HepG2 (cell line): ENCODE measurements around the gene MYL2. TPM values are rescaled to one million over a fixed set of nuclear protein-coding genes. Genes with fewer than 3 reads are reported as not detected.

Experiments
- ATAC-seq: fragments of 200-7000 bp; cut with Tn5 transposase; 3 replicates; pipeline ENCODE4 v1.9.1; 2020; ENCODE audit warnings: mild to moderate bottlenecking, moderate library complexity
- BruUV-seq: library from RNA; stranded (reverse); fragments of 400-500 nt; replicated peaks from 2 replicates; lab custom pipeline; 2021; lab: Mats Ljungman, UMichigan
- CTCF ChIA-PET: fragments of 300-600 bp; formaldehyde crosslinking; extraction: SDS; loops from one replicate; lab custom pipeline; 2021; ENCODE audit warnings: low total read pairs, inconsistent platforms, low intra/inter-chr PET ratio; lab: Yijun Ruan, JAX
- POLR2A ChIA-PET: fragments of 350-600 bp; sonication (Branson Sonifier 250); formaldehyde crosslinking; loops from one replicate; lab custom pipeline; 2020; ENCODE audit warnings: antibody characterized with exemption, inconsistent platforms; lab: Yijun Ruan, JAX
- DNase-seq: peaks from one replicate; pipeline ENCODE4 v3.0.0-alpha.2; 2015; ENCODE audit warnings: low spot score
- FAIRE-seq: peaks from 3 replicates; lab custom pipeline; 2011; peaks lifted over from hg19 to GRCh38; lab: Jason Lieb, UNC
- H2AFZ ChIP-seq: one replicate; pipeline ENCODE4 v1.6.1; 2011; ENCODE audit warnings: low read length, inconsistent platforms
- H3K27ac ChIP-seq: fragments of 300-600 bp; 3 replicates; pipeline ENCODE4 v1.8.0; 2011; ENCODE audit warnings: mixed run types, mild to moderate bottlenecking, mixed read lengths, low read length, inconsistent platforms; ENCODE audit not compliant: insufficient read depth; ENCODE audit errors: extremely low read length
- H3K27me3 ChIP-seq, 2 experiments: fragments of 200-600 bp in 1 of 2; 2 replicates in 1 of 2; 3 replicates in 1 of 2; pipeline versions ENCODE4 v1.6.0 to v1.8.0; 2011; ENCODE audit warnings: low read length in 2 of 2, mild to moderate bottlenecking in 2 of 2, moderate library complexity in 2 of 2, inconsistent platforms in 1 of 2; ENCODE audit not compliant: insufficient read depth in 2 of 2, control insufficient read depth in 1 of 2
- H3K36me3 ChIP-seq, 2 experiments: fragments of 200-600 bp in 1 of 2; replicated peaks in 1 of 2; 2 replicates in 1 of 2; 3 replicates in 1 of 2; pipeline versions ENCODE4 v1.5.1 to v1.8.0; 2011; ENCODE audit warnings: low read length in 2 of 2, inconsistent platforms in 1 of 2; ENCODE audit not compliant: insufficient read depth in 2 of 2, control insufficient read depth in 1 of 2
- H3K4me1 ChIP-seq: 2 replicates; pipeline ENCODE4 v1.5.1; 2012; ENCODE audit warnings: low read length, inconsistent platforms; ENCODE audit not compliant: insufficient read depth
- H3K4me2 ChIP-seq: 2 replicates; pipeline ENCODE4 v1.6.0; 2011; ENCODE audit warnings: low read depth, low read length, inconsistent platforms
- H3K4me3 ChIP-seq, 3 experiments: fragments of 200-600 bp in 1 of 3; sonication (generic), shearing (Covaris generic) in 1 of 3; replicated peaks in 1 of 3; 2 replicates each; pipeline ENCODE4 v1.5.1; 2011 to 2016; ENCODE audit warnings: low read length in 3 of 3, inconsistent platforms in 2 of 3, low read depth in 2 of 3, mild to moderate bottlenecking in 2 of 3, control low read depth in 1 of 3, mixed read lengths in 1 of 3; ENCODE audit not compliant: insufficient read depth in 1 of 3
- H3K79me2 ChIP-seq: one replicate; pipeline ENCODE4 v1.6.1; 2011; ENCODE audit warnings: low read length, inconsistent platforms; ENCODE audit not compliant: insufficient read depth
- H3K9ac ChIP-seq: 2 replicates; pipeline ENCODE4 v1.6.0; 2011; ENCODE audit warnings: mild to moderate bottlenecking, low read depth, low read length, inconsistent platforms; ENCODE audit not compliant: insufficient read depth
- H3K9me3 ChIP-seq: 2 replicates; pipeline ENCODE4 v1.5.1; 2012; ENCODE audit warnings: mild to moderate bottlenecking, low read length
- H4K20me1 ChIP-seq: 2 replicates; pipeline ENCODE4 v1.6.0; 2011; ENCODE audit warnings: inconsistent platforms, mild to moderate bottlenecking, low read length, moderate library complexity; ENCODE audit not compliant: insufficient read depth
- ATF7-NPFF ChIP-seq: sonication (generic); formaldehyde crosslinking; IDR thresholded peaks from 2 replicates; pipeline ENCODE4 v1.8.1; 2023; ENCODE audit warnings: mild to moderate bottlenecking, low read depth, missing genetic modification reagents, moderate library complexity
- FOSL2 ChIP-seq: sonication (generic); formaldehyde crosslinking; IDR thresholded peaks from 2 replicates; pipeline ENCODE4 v1.4.0; 2020; ENCODE audit warnings: missing genetic modification reagents
- FOXK2 ChIP-seq: fragments of 450-650 bp; IDR thresholded peaks from 2 replicates; pipeline ENCODE4 v1.6.1; 2016
- GATAD1 ChIP-seq: IDR thresholded peaks from 2 replicates; pipeline ENCODE4 v1.6.1; 2016; ENCODE audit warnings: missing genetic modification reagents, missing compliant biosample characterization
- IRF2 ChIP-seq: IDR thresholded peaks from 2 replicates; pipeline ENCODE4 v1.6.1; 2018; ENCODE audit warnings: missing genetic modification reagents, missing compliant biosample characterization
- KAT8 ChIP-seq: IDR thresholded peaks from 2 replicates; pipeline ENCODE4 v1.6.1; 2016; ENCODE audit warnings: missing genetic modification reagents, missing compliant biosample characterization
- KMT2A ChIP-seq: sonication (generic); formaldehyde crosslinking; IDR thresholded peaks from 2 replicates; pipeline ENCODE4 v1.4.0; 2020; ENCODE audit warnings: missing genetic modification reagents
- MLLT10 ChIP-seq: sonication (generic); formaldehyde crosslinking; IDR thresholded peaks from 2 replicates; pipeline ENCODE4 v1.4.0; 2020; ENCODE audit warnings: missing genetic modification reagents
- NFYC ChIP-seq: IDR thresholded peaks from 2 replicates; pipeline ENCODE4 v1.6.1; 2016; ENCODE audit warnings: missing genetic modification reagents, missing compliant biosample characterization
- RAD51 ChIP-seq: fragments of 450-650 bp; IDR thresholded peaks from 2 replicates; pipeline ENCODE4 v1.6.1; 2016; ENCODE audit warnings: borderline replicate concordance
- RXRA ChIP-seq: sonication (generic); formaldehyde crosslinking; IDR thresholded peaks from 2 replicates; pipeline ENCODE4 v1.5.1; 2020; ENCODE audit warnings: missing genetic modification reagents
- SP4 ChIP-seq: sonication (generic); formaldehyde crosslinking; IDR thresholded peaks from 2 replicates; pipeline ENCODE4 v1.8.1; 2023; ENCODE audit warnings: mild to moderate bottlenecking, missing genetic modification reagents
- TRIM24 ChIP-seq: sonication (generic); formaldehyde crosslinking; IDR thresholded peaks from 2 replicates; pipeline ENCODE4 v1.8.0; 2022; ENCODE audit warnings: mild to moderate bottlenecking, missing genetic modification reagents
- ZNF274 ChIP-seq: sonication (generic); formaldehyde crosslinking; IDR thresholded peaks from 2 replicates; pipeline ENCODE4 v1.5.1; 2020; ENCODE audit warnings: mild to moderate bottlenecking, missing genetic modification reagents
- ZNF501 ChIP-seq: sonication (generic); formaldehyde crosslinking; IDR thresholded peaks from 2 replicates; pipeline ENCODE4 v1.5.1; 2020; ENCODE audit warnings: mild to moderate bottlenecking, moderate library complexity, missing genetic modification reagents
- ZNF761 ChIP-seq: sonication (generic); formaldehyde crosslinking; conservative IDR thresholded peaks from 2 replicates; pipeline ENCODE4 v1.4.0; 2020; ENCODE audit warnings: mild to moderate bottlenecking, missing genetic modification reagents
- WGBS: methylation state at CpG from one replicate; pipeline ENCODE4 v1.1.6; 2017; ENCODE audit warnings: low lambda C conversion rate; 5-methylcytosine and 5-hydroxymethylcytosine counted together
- in situ Hi-C: cut with HindIII; loops from 2 replicates; pipeline ENCODE4 v1.10.0; 2017; ENCODE audit warnings: low pct_unique_long_range_greater_than_20kb; ENCODE audit not compliant: extremely low pct_ligation_motif_present
- intact Hi-C: fragments of 100-400 bp; cut with micrococcal nuclease; formaldehyde crosslinking; loops from one replicate; pipeline ENCODE4 v1.10.0; 2022; ENCODE audit not compliant: unreplicated experiment
- polyA plus RNA-seq, 8 experiments: library from polyadenylated mRNA; depleted of rRNA in 3 of 8; stranded (reverse) in 7 of 8; unstranded in 1 of 8; fragments of >200 nt; fragmentation: Illumina TruSeq in 4 of 8; extraction: Trizol in 4 of 8; gene quantifications; 2 replicates each; pipeline versions ENCODE4 v1.2.1 to v1.2.3, GENCODE V29; 2011 to 2016; ENCODE audit warnings: low read depth in 4 of 8, missing spikeins in 1 of 8, mixed read lengths in 1 of 8; ENCODE audit not compliant: insufficient read depth in 1 of 8
- total RNA-seq, 5 experiments: library from RNA; depleted of rRNA; stranded (reverse); fragments of >200 nt; fragmentation: Illumina TruSeq; extraction: Trizol; gene quantifications; 2 replicates each; pipeline ENCODE4 v1.2.3, GENCODE V29; 2016; ENCODE audit warnings: low read depth in 1 of 5
- TF ChIP-seq, protein P1 (sequence below): sonication (generic); formaldehyde crosslinking; IDR thresholded peaks from 2 replicates; pipeline ENCODE4 v1.4.0; 2020; ENCODE audit warnings: mild to moderate bottlenecking, missing genetic modification reagents
- TF ChIP-seq, protein P2 (sequence below), 2 experiments: sonication (generic) in 1 of 2; formaldehyde crosslinking in 1 of 2; IDR thresholded peaks; 2 replicates each; pipeline versions ENCODE4 v1.4.0 to v1.6.1; 2018 to 2020; ENCODE audit warnings: missing genetic modification reagents in 2 of 2, borderline replicate concordance in 1 of 2, low read depth in 1 of 2, mild to moderate bottlenecking in 1 of 2, missing biosample characterization in 1 of 2

Gene MYL2
- total and polyA plus RNA-seq, 2 of the 13 experiments (the other 11 are each of a cell fraction or from before 2014, with no cell fraction given) = not detected

DNA sequence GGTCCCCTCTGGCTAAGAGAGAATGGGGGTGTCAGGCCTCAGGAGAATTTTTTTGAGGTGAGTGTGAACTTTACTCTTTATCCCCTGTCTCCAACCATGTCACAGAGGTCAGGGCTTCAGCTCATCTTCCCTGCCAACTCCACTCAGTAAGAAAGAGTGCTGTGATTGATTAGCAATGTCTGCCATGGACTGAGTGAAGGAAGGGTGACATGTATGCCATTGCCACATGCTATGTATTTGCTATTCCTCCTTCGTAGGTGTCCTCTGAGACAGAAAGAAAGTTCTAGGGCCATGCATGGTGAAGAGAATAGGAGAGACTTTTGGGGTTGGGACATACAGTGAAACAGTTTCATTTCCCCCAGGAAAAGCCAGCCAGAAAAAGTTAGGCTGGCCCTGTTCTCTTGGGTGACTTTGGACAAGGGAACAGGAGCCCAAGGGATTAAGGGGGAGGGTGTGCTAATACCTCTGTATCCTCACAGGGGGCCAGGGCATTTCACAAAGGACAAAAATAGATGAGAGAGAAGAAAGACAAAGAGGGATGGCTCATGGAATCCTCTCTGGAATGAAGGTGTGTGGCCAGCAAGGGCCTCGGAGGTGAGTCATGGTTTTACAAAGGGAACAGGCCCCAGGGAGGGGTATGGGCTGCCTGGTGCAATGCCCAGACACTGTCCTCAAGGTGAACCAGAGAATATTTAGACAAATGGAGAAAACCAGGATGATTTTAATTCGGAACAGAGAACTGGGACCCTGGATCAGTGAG, 13.9 kb upstream of the MYL2 start:
- TF ChIP-seq FOSL2 (CRISPR knock-in tag) (peak; percentile 59), ATF7-NPFF (no peak)
- H2AFZ ChIP-seq = no peak overlapping the region
- 2% methylated on average over 3 of the region's 3 CpGs for WGBS
- H3K36me3 ChIP-seq = no peaks in the 10 kb centered on the region
- no peaks in the 10 kb centered on the region for H3K9me3 ChIP-seq
- H4K20me1 ChIP-seq = no peaks in the 10 kb centered on the region
- no peak overlapping the region for H3K4me3 ChIP-seq
- ChIA-PET POLR2A (no interaction called here), CTCF (no interaction called here)
- H3K9ac ChIP-seq = no peak overlapping the region
- intact Hi-C loops (no loop called here), in situ Hi-C loops (loop anchor here (10.0 kb wide), 1 partner anchor 381 kb away; no protein-coding TSS in a partner anchor)
- FAIRE-seq (no peak), DNase-seq (peak; percentile 35), ATAC-seq (peak; percentile 47; the same call in 1 of the 3 replicates)
- no peaks in the 10 kb centered on the region for H3K79me2 ChIP-seq
- no TSS peak for BruUV-seq
- no peak overlapping the region for H3K4me2 ChIP-seq
- H3K27me3 ChIP-seq = no peaks in the 10 kb centered on the region
- no peak overlapping the region for H3K27ac ChIP-seq
- no peaks in the 10 kb centered on the region for H3K4me1 ChIP-seq

GRCh38 chr12:110933326-110933974, 13.1 kb upstream of the MYL2 start:
- Histone ChIP-seq H3K36me3 (no peaks in the 10 kb centered on the region), H3K79me2 (no peaks in the 10 kb centered on the region), H3K9ac (no peak overlapping the region), H3K4me3 (no peak overlapping the region), H3K4me1 (no peaks in the 10 kb centered on the region), H4K20me1 (no peaks in the 10 kb centered on the region), H3K4me2 (no peak overlapping the region), H3K27ac (no peak overlapping the region), H2AFZ (no peak overlapping the region), H3K9me3 (no peaks in the 10 kb centered on the region), H3K27me3 (no peaks in the 10 kb centered on the region)
- 58% methylated on average over 16 of the region's 16 CpGs for WGBS
- ChIA-PET POLR2A (no interaction called here), CTCF (no interaction called here)
- BruUV-seq = no TSS peak
- intact Hi-C loops = no loop called here
- no peak for FAIRE-seq
- DNase-seq = no peak
- ATAC-seq = no peak
- in situ Hi-C loops = loop anchor here (10.0 kb wide), 1 partner anchor 381 kb away; no protein-coding TSS in a partner anchor
- TF ChIP-seq RXRA (CRISPR knock-in tag) = no peak
- no peak for TF ChIP-seq ZNF501 (CRISPR knock-in tag)
- TF ChIP-seq ZNF761 (CRISPR knock-in tag) = no peak
- TF ChIP-seq KMT2A (CRISPR knock-in tag) = no peak
- TF ChIP-seq IRF2 = no peak
- TF ChIP-seq, protein P1, sequence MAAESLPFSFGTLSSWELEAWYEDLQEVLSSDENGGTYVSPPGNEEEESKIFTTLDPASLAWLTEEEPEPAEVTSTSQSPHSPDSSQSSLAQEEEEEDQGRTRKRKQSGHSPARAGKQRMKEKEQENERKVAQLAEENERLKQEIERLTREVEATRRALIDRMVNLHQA = no peak
- TF ChIP-seq ZNF274 (CRISPR knock-in tag) = no peak
- TF ChIP-seq MLLT10 (CRISPR knock-in tag) = no peak
- TF ChIP-seq FOXK2 = no peak
- TF ChIP-seq, protein P2, sequence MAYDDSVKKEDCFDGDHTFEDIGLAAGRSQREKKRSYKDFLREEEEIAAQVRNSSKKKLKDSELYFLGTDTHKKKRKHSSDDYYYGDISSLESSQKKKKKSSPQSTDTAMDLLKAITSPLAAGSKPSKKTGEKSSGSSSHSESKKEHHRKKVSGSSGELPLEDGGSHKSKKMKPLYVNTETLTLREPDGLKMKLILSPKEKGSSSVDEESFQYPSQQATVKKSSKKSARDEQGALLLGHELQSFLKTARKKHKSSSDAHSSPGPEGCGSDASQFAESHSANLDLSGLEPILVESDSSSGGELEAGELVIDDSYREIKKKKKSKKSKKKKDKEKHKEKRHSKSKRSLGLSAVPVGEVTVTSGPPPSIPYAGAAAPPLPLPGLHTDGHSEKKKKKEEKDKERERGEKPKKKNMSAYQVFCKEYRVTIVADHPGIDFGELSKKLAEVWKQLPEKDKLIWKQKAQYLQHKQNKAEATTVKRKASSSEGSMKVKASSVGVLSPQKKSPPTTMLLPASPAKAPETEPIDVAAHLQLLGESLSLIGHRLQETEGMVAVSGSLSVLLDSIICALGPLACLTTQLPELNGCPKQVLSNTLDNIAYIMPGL (CRISPR knock-in tag; IDR thresholded peaks at IDR 0.05; ENCODE audit: borderline replicate concordance in 1 of 2, low read depth in 1 of 2) = no peak
- TF ChIP-seq RAD51 = no peak
- TF ChIP-seq GATAD1 = no peak
- no peak for TF ChIP-seq NFYC (CRISPR knock-in tag)
- no peak for TF ChIP-seq SP4 (CRISPR knock-in tag)
- TF ChIP-seq KAT8 (CRISPR knock-in tag) = no peak
- no peak for TF ChIP-seq TRIM24 (CRISPR knock-in tag)
